GM12892 (cell line): ENCODE measurements around the gene APPBP2.

Experiments
- POLR2A ChIP-seq: IDR thresholded peaks from 2 replicates; pipeline ENCODE4 v1.6.1; 2011; ENCODE audit warnings: low read depth, low read length, control low read depth
- POLR2AphosphoS5 ChIP-seq: IDR thresholded peaks from 2 replicates; pipeline ENCODE4 v1.6.1; 2011; ENCODE audit warnings: low read depth, low read length, control low read depth
- TAF1 ChIP-seq: IDR thresholded peaks from 2 replicates; pipeline ENCODE4 v1.6.1; 2011; ENCODE audit warnings: low read depth, mild to moderate bottlenecking, control low read depth, low read length, borderline replicate concordance

DNA sequence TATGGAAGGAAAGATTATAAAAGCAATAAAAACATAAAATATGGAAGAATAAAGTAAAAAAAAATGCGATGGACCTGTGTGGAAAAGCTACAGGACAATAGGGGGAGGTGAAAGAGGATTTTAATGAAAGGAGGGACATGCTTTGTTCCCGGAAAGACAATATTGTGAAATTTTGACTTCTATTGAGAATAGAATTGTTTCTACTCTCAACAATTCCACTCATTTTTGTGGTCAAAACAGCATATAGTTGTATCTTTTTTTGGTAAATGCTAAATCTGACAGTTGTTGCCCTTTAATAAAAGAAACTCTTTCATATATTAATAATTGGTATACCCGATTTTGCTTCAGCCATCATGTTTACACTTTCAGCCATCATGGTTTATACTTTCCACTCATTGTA, 22.9 kb upstream of the APPBP2 start:
- TF ChIP-seq POLR2A (no peak), POLR2AphosphoS5 (no peak), TAF1 (no peak)
